SK-N-SH treated with all-trans-retinoic acid at 6 μM for 48 hours (cell line): ENCODE data around the gene ABCG5.

Source experiments
- OSR1 ChIP-seq: fragments of 250-450 bp; sonication (Bioruptor Pico); IDR thresholded peaks from 2 replicates; pipeline ENCODE4 v1.8.0; 2022; ENCODE audit warnings: moderate library complexity, mild to moderate bottlenecking, inconsistent platforms
- PPARA ChIP-seq: fragments of 250-450 bp; sonication (Bioruptor Pico); IDR thresholded peaks from 2 replicates; pipeline ENCODE4 v1.5.0; 2020; ENCODE audit warnings: mild to moderate bottlenecking, borderline replicate concordance
- ZFP3 ChIP-seq: fragments of 250-450 bp; sonication (Bioruptor Pico); IDR thresholded peaks from 2 replicates; pipeline ENCODE4 v1.5.0; 2020; ENCODE audit warnings: mild to moderate bottlenecking, moderate library complexity
- TF ChIP-seq, protein P1 (sequence below): fragments of 250-450 bp; sonication (Bioruptor Pico); IDR thresholded peaks from 2 replicates; pipeline ENCODE4 v1.5.1; 2020; ENCODE audit warnings: low read depth, mild to moderate bottlenecking, moderate library complexity

- TF ChIP-seq ZFP3 (CRISPR knock-in tag), result no peak
- TF ChIP-seq, protein P1, sequence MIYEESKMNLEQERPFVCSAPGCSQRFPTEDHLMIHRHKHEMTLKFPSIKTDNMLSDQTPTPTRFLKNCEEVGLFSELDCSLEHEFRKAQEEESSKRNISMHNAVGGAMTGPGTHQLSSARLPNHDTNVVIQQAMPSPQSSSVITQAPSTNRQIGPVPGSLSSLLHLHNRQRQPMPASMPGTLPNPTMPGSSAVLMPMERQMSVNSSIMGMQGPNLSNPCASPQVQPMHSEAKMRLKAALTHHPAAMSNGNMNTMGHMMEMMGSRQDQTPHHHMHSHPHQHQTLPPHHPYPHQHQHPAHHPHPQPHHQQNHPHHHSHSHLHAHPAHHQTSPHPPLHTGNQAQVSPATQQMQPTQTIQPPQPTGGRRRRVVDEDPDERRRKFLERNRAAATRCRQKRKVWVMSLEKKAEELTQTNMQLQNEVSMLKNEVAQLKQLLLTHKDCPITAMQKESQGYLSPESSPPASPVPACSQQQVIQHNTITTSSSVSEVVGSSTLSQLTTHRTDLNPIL (CRISPR knock-in tag), result no peak
- no peak for TF ChIP-seq OSR1 (CRISPR knock-in tag)
- TF ChIP-seq PPARA (CRISPR knock-in tag), result no peak
These were observed 40.6 kb upstream of the ABCG5 start for GRCh38 chr2:43879261-43879660.
